Activated T-cell treated with anti-CD3 and anti-CD28 coated beads, Interleukin-2, amount 50 U/mL, for 24 hours (primary cell): ENCODE measurements around the gene G6PD.
"Not testable (repeated sequence)": the region's sequence is repeated elsewhere in the genome, so short reads cannot be mapped to it uniquely, and the experiment has no call there.

Experiments
- DNase-seq: peaks from one replicate; pipeline ENCODE4 v3.0.0-alpha.2; 2020
- H3K27ac Mint-ChIP-seq: 2 replicates; pipeline ENCODE4 v1.8.0; 2020; ENCODE audit warnings: mild to moderate bottlenecking, mixed read lengths
- H3K27me3 Mint-ChIP-seq: 2 replicates; pipeline ENCODE4 v1.8.0; 2020; ENCODE audit warnings: mixed read lengths
- H3K36me3 Mint-ChIP-seq: 2 replicates; pipeline ENCODE4 v1.8.0; 2020; ENCODE audit warnings: low read depth, mixed read lengths
- H3K4me1 Mint-ChIP-seq: 2 replicates; pipeline ENCODE4 v1.8.0; 2020; ENCODE audit warnings: low read depth, mixed read lengths
- H3K4me3 Mint-ChIP-seq: 2 replicates; pipeline ENCODE4 v1.8.0; 2020; ENCODE audit warnings: mild to moderate bottlenecking, moderate library complexity, mixed read lengths
- H3K9me3 Mint-ChIP-seq: 2 replicates; pipeline ENCODE4 v1.8.0; 2020; ENCODE audit warnings: mixed read lengths

Gene G6PD

DNA sequence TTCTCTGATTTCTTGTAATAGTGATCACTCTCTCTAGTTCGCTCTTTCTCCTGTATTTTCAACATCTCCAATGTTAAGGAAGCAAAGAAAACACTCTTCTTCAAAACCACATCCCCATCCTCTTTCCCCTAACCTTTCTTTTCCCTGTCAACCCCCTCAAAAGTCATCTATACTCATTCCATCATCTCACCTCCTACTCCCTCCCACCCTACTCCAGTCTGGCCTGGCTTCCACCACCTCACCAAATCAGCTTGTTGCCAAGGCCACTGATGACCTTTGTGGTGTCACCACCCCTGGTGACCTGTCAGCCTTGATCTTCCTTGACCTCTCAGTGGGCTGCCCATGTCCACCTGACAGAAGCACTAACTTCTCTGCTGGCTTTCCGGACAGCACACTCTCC, 32.9 kb downstream of the G6PD start:
- no peak for DNase-seq
- peak overlapping the region; percentile 65 for H3K27ac Mint-ChIP-seq
- H3K4me1 Mint-ChIP-seq = peaks cover 29% of the 10 kb centered on the region
- peaks cover 33% of the 10 kb centered on the region for H3K27me3 Mint-ChIP-seq
- H3K4me3 Mint-ChIP-seq = peak overlapping the region; percentile 6
- H3K36me3 Mint-ChIP-seq = peaks cover 32% of the 10 kb centered on the region
- H3K9me3 Mint-ChIP-seq = no peaks in the 10 kb centered on the region

DNA sequence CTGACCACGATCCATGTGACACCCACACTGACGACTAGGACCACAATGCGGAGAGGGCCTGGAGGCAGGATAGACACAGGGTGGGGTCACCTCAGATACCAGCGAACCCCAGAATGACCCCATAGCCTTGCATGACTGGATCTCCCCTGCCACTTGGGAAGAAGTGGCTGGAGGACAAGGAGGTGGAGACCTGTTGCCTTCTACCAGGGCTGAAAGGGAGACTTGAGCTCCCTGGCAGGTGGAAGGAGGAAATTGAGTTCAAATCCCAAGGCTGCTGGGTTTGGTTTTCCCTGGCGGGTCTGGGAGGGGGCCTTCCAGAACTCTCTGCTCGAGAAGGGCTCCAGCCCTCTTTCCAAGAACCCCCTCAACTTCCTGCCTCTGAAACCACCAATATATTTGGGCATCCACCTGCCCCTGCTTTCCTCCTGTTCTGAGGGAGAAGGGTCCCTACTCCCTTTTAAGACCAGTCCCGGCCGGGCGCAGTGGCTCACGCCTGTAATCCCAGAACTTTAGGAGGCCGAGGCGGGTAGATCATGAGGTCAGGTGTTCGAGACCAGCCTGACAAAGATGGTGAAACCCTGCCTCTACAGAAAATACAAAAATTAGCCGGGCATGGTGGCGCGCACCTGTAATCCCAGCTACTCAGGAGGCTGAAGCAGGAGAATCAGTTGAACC, 33.6 kb downstream of the G6PD start:
- Mint-ChIP-seq H3K4me1 (peaks cover 29% of the 10 kb centered on the region), H3K27me3 (peaks cover 37% of the 10 kb centered on the region), H3K36me3 (peaks cover 37% of the 10 kb centered on the region), H3K9me3 (no peaks in the 10 kb centered on the region), H3K4me3 (no peak overlapping the region), H3K27ac (no peak overlapping the region)
- no peak for DNase-seq

DNA sequence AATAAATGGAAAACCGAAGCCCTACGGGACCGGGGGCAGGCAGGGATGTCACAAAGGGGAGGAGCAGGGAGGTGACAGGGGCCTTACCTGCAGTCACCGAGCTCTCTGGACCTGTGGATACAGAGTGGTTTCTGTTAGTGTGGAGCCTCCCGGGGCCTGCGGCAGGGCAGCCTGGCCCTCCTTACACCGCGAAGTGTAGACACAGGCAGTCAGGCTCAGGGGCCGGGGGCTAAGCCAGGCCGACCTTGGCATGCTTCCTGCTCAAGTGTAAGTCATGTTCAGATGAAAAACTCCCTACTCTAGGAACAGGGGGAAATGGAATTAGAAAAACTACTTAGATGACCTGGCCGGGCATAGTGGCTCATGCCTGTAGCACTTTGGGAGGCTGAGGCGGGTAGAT, 34.9 kb downstream of the G6PD start:
- H3K4me1 Mint-ChIP-seq = peaks cover 29% of the 10 kb centered on the region
- H3K9me3 Mint-ChIP-seq = no peaks in the 10 kb centered on the region
- peaks cover 33% of the 10 kb centered on the region for H3K27me3 Mint-ChIP-seq
- peaks cover 37% of the 10 kb centered on the region for H3K36me3 Mint-ChIP-seq
- H3K4me3 Mint-ChIP-seq = no peak overlapping the region
- no peak for DNase-seq
- peak overlapping the region; percentile 80 for H3K27ac Mint-ChIP-seq

DNA sequence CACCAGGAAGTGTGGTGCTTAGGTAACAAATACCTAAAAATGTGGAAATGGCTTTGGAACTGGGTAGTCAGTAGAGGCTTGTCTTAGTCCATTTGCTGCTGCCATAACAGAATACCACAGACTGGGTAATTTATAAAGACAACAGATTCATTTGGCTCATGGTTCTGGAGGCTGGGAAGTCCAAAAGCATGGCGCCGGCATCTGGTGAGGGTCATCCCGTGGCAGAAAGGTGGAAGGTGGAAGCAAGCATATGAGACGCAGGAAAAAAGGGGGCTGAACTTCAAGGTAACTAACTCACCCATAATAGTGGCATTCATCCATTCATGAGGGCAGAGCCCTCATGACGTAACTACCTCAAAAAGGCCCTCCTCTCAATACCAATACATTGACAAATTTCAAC, 37.2 kb downstream of the G6PD start:
- no peak for DNase-seq
- no peak overlapping the region for H3K27ac Mint-ChIP-seq
- no peaks in the 10 kb centered on the region for H3K9me3 Mint-ChIP-seq
- H3K4me3 Mint-ChIP-seq = no peak overlapping the region
- peaks cover 47% of the 10 kb centered on the region for H3K36me3 Mint-ChIP-seq
- H3K4me1 Mint-ChIP-seq = peaks cover 18% of the 10 kb centered on the region
- H3K27me3 Mint-ChIP-seq = peaks cover 32% of the 10 kb centered on the region

DNA sequence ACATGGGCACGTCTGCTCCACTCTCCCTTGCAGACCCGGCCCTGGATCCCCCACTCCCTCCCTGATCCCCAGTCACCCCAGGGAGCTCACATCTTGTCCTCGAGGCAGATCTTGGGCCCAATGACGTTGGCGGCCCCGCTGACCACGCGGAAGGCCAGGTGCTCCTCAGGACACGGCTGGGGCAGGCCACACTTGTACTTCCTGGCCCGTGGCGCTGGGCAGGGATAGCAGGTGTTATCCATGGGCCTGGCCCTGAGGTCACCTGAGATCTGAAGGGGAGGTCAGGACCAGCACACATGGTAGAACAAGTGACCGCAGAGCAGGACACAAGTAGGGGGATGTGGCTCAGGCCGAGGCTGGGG, 38.3 kb downstream of the G6PD start:
- no peak overlapping the region for H3K4me3 Mint-ChIP-seq
- DNase-seq = no peak
- peaks cover 45% of the 10 kb centered on the region for H3K36me3 Mint-ChIP-seq
- peaks cover 27% of the 10 kb centered on the region for H3K27me3 Mint-ChIP-seq
- H3K27ac Mint-ChIP-seq = peak overlapping the region; percentile 52
- peaks cover 11% of the 10 kb centered on the region for H3K4me1 Mint-ChIP-seq
- H3K9me3 Mint-ChIP-seq = no peaks in the 10 kb centered on the region

DNA sequence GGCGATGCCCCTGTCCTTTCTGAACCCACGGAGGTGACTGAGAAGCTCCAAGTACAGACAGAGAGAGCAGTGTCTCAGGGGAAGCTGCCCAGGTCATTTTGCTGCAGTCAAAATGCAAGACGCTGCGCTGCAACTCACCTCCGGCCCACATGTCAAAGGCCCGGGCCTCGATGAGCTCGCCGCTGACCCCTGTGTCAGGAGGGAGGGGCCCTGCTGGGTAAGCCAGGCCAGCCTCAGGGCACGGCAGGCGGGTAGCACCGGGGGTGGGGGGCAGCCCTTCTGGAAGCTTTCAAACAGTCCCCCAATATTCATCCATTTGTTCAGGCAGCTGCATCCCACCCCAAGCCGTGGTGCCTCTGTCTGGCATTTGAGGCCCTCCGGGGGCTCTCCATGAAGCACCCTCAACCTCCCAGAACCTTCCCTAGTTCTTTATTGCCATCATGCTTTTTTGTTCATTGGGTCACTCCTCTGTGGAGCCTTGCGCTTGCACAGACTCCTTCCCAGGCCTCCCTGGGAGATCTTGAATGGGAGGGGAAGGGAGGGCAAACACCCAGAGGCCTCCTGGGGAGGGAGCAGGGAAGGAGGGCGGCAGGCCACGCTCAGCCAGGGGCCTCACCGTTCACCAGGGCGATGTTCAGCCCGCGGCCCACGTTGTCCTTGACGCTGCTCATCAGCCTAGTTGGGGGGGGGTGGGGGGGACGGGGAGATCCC, 38.8 kb downstream of the G6PD start:
- H3K27me3 Mint-ChIP-seq = peaks cover 27% of the 10 kb centered on the region
- no peak overlapping the region for H3K27ac Mint-ChIP-seq
- H3K4me3 Mint-ChIP-seq = no peak overlapping the region
- no peaks in the 10 kb centered on the region for H3K9me3 Mint-ChIP-seq
- no peak for DNase-seq
- H3K36me3 Mint-ChIP-seq = peaks cover 45% of the 10 kb centered on the region
- peaks cover 11% of the 10 kb centered on the region for H3K4me1 Mint-ChIP-seq

DNA sequence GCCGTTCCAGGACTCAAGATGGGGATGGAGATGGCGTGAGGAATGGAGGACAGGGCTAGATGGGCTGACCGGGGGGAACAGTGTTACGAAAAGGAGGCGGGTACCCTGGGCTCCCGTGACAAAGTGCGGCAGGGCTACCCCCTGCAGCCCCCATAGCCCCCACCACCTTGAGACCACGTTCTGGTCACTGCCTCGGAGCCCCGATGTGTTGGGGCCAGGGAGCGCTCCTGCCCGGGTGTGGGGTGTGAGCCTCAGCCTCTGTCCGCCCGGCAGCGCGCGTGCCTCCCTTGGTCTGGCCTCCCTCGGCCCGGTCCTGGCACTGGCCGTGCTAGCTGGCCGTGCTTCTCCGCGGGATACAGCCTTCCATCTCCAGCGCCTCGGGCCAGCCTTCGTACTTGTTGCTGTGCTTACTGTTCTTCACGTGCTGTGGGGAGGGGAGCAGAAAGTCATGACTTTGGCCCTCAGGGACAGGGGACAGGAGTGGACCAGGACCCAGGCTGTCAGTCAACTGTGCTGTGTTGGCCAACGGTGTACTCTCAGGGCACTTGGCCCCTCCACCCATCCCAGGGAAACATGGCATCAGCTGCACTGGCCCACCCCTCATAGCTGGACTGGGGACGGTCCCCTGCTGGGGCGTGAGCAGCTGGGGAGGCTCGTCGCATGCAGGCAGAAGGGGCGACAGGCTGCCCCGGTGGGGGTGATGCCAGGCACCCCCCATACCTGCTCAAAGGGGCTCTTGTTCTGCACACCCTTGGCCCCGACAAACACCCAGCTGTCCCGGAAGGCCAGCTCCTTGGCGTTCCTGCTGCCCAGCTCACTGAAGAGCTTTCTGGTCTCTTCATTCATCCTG, 39.9 kb downstream of the G6PD start:
- Mint-ChIP-seq H3K4me3 (no peak overlapping the region), H3K27ac (no peak overlapping the region)
- DNase-seq = no peak

DNA sequence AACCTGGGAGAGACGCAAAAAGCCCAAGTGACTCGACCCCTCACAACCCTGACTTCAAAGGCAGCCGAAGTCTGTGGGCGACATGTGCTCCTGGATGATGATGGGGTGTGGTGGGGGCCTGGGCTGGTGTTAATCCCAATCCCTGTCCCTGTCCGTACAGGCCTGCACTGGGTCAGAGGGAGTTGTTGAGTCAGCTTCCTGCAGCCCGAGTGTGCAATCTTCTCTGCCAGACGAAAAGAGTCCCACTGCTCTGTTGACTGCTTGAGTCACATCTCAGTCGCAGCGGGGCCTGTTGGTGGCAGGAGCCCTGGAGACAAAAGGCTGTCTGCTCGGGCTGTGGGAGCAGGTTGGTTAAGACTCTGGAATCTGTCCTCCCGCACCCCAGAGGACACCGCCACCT, 40.9 kb downstream of the G6PD start:
- Mint-ChIP-seq H3K36me3 (peaks cover 36% of the 10 kb centered on the region), H3K4me1 (no peaks in the 10 kb centered on the region), H3K4me3 (no peak overlapping the region), H3K27ac (no peak overlapping the region), H3K27me3 (peaks cover 22% of the 10 kb centered on the region), H3K9me3 (no peaks in the 10 kb centered on the region)
- DNase-seq = no peak

More for the DNA sequence above, 39.9 kb downstream of the G6PD start:
- H3K9me3 Mint-ChIP-seq = no peaks in the 10 kb centered on the region
- peaks cover 27% of the 10 kb centered on the region for H3K27me3 Mint-ChIP-seq
- peaks cover 7% of the 10 kb centered on the region for H3K4me1 Mint-ChIP-seq
- H3K36me3 Mint-ChIP-seq = peaks cover 44% of the 10 kb centered on the region

DNA sequence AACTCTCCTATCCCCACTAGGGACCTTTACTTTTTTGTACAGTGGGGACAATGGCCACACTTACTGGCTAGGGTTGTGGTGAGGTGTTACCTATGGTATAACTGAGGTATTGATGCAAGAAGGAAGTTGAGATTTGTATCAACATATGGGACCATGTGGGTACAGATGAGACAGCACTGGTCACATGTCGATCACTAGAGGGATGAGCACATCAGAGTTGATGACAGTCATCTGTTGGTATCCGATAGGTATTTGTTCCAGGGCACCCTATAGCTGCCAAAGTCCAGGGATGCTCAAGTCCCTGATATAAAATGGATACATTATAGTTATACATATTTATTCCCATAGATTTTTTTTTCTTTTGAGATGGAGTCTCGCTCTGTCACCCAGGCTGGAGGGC, 43.7 kb downstream of the G6PD start:
- Mint-ChIP-seq H3K36me3 (peaks cover 16% of the 10 kb centered on the region), H3K4me3 (no peak overlapping the region), H3K27ac (no peak overlapping the region), H3K27me3 (peaks cover 6% of the 10 kb centered on the region), H3K4me1 (no peaks in the 10 kb centered on the region), H3K9me3 (no peaks in the 10 kb centered on the region)
- DNase-seq = no peak

DNA sequence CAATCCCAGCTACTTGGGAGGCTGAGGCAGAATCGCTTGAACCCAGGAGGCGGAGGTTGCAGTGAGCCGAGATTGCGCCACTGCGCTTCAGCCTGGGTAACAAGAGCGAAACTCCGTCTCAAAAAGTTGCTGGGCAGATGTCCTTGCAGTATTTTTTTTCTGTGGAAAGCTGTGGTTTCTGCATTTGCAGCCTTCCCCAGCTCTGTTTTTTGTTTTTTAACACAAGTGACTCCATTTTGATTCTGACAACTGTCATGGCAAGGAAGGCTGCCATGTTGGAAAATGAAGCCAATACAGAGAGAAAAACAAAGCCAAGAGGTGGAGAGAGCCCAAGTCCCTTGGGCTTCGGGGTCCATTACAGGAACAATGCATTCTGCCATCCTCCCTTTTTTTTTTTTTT, 44.5 kb downstream of the G6PD start:
- Mint-ChIP-seq H3K27me3 (peaks cover 6% of the 10 kb centered on the region), H3K36me3 (peaks cover 16% of the 10 kb centered on the region), H3K4me3 (no peak overlapping the region), H3K4me1 (no peaks in the 10 kb centered on the region), H3K27ac (no peak overlapping the region), H3K9me3 (no peaks in the 10 kb centered on the region)
- no peak for DNase-seq

DNA sequence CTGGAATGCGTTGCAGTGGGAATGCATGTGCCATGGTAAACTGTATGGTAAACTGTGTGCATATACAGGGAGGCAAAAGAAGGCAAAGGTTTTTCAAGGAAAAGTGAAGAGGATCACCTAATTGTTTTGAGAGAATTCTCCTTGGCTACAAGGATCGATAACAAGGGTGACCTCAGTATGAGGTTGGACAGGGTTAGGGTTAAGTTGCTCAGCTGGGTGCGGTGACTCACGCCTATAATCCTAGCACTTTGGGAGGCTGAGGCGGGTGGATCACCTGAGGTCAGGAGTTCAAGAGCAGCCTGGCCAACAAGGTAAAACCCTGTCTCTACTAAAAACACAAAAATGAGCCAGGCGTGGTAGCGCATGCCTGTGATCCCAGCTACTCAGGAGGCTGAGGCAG, 45.2 kb downstream of the G6PD start:
- not testable (repeated sequence) for H3K4me1 Mint-ChIP-seq, DNase-seq, H3K9me3 Mint-ChIP-seq, H3K27me3 Mint-ChIP-seq, H3K4me3 Mint-ChIP-seq, H3K27ac Mint-ChIP-seq
- peaks cover 15% of the 10 kb centered on the region for H3K36me3 Mint-ChIP-seq

DNA sequence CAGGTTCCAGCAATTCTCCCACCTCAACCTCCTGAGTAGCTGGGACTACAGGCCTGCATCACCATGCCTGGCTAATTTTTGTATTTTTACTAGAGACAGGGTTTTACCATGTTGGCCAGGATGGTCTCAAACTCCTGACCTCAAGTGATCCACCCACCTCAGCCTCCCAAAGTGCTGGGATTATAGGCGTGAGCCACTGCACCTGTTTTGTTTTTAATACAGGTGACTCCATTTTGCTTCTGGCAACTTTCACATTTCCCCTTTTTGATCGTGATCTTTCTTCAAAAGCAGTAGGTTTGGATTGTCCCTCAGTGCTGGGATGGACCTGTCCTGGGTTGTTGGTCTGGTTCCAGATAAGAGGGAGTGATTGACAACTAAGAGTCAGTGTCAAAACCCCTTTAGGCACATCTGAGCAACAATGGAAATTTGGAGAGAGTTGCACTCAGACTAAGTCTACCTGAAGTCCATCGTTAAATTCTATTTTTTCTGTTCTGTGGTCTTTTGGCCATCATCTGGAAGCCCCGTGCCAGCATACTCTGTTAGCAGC, 50.0 kb downstream of the G6PD start:
- not testable (repeated sequence) for DNase-seq, H3K27ac Mint-ChIP-seq, H3K4me3 Mint-ChIP-seq, H3K9me3 Mint-ChIP-seq, H3K27me3 Mint-ChIP-seq, H3K4me1 Mint-ChIP-seq, H3K36me3 Mint-ChIP-seq

DNA sequence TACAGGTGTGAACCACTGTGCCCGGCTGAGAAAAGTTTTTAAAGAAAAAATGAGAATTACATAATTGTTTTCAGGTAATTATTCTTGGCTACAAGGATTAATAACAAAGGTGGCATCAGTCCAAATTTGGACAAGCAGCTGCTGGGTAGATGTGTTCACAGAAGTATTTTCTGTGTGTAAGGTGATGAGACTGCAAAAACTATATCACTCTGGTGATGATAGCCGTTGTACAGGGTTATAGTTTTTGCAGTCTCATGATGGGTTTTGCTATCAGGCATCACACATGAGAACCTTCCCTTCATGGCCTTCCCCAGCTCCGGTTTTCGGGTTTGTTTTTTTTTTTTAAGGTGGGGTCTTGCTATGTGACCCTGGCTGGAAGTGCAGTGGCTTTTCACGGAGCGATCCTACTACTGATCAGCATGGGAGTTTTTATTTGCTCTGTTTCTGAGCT, 51.1 kb downstream of the G6PD start:
- Mint-ChIP-seq H3K4me3 (no peak overlapping the region), H3K4me1 (peaks cover 3% of the 10 kb centered on the region), H3K9me3 (no peaks in the 10 kb centered on the region), H3K27ac (no peak overlapping the region), H3K27me3 (peaks cover 9% of the 10 kb centered on the region), H3K36me3 (no peaks in the 10 kb centered on the region)
- no peak for DNase-seq

DNA sequence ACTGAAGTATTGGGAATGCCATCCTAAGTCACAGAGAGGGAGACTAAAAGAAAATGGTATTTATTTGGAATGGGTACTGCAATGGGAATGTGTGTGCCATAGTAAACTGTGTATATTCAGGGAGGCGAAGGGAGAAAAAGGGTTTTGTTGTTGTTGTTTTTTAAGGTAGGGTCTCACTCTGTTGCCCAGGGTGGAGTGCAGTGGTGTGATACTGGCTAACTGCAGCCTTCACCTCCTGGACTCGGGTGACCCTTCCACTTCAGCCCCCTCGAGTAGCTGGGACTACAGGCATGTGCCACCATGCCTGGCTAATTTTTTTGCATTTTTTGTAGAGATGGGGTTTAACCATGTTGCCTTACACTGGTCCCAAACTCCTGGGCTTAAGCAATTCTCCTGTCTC, 51.9 kb downstream of the G6PD start:
- Mint-ChIP-seq H3K27me3 (peaks cover 9% of the 10 kb centered on the region), H3K36me3 (peaks cover 4% of the 10 kb centered on the region), H3K4me3 (no peak overlapping the region), H3K9me3 (no peaks in the 10 kb centered on the region), H3K4me1 (peaks cover 4% of the 10 kb centered on the region), H3K27ac (no peak overlapping the region)
- no peak for DNase-seq
